H1 (cell line): ENCODE measurements around the gene PPP2R2D. TPM values are rescaled to one million over a fixed set of nuclear protein-coding genes. Genes with fewer than 3 reads are reported as not detected.

Experiments
- CTCF ChIA-PET: fragments of 300-600 bp; sonication (Branson Sonifier 250); formaldehyde crosslinking; loops from one replicate; lab custom pipeline; 2021; ENCODE audit not compliant: partially characterized antibody; lab: Charles Lee
- POLR2A ChIA-PET: fragments of 300-600 bp; sonication (Branson Sonifier 250); formaldehyde crosslinking; loops from one replicate; lab custom pipeline; 2021; ENCODE audit warnings: inconsistent platforms; ENCODE audit not compliant: partially characterized antibody; lab: Charles Lee
- DNase-seq, 2 experiments: peaks; one replicate each; pipeline versions ENCODE4 v3.0.0 to v3.0.0-alpha.2; 2010 to 2022; ENCODE audit warnings: low spot score in 2 of 2, low read depth in 1 of 2, mixed read lengths in 1 of 2
- FAIRE-seq: peaks from 2 replicates; lab custom pipeline; 2011; peaks lifted over from hg19 to GRCh38; lab: Jason Lieb, UNC
- H2AFZ ChIP-seq: 2 replicates; pipeline ENCODE4 v1.8.1; 2012; ENCODE audit warnings: low read length, inconsistent platforms
- H2AK5ac ChIP-seq: 2 replicates; pipeline ENCODE4 v1.6.1; 2013; ENCODE audit warnings: low read depth, low read length
- H2BK120ac ChIP-seq: replicated peaks from 2 replicates; pipeline ENCODE3; 2013; ENCODE audit warnings: low read depth, low read length, inconsistent platforms
- H2BK12ac ChIP-seq: 2 replicates; pipeline ENCODE4 v1.6.1; 2013; ENCODE audit warnings: low read depth, low read length
- H2BK15ac ChIP-seq: 2 replicates; pipeline ENCODE4 v1.6.1; 2013; ENCODE audit warnings: low read length
- H2BK20ac ChIP-seq: 2 replicates; pipeline ENCODE4 v1.6.1; 2013; ENCODE audit warnings: low read length
- H2BK5ac ChIP-seq: 2 replicates; pipeline ENCODE4 v1.6.1; 2013; ENCODE audit warnings: low read depth, low read length
- H3K14ac ChIP-seq: 2 replicates; pipeline ENCODE4 v1.6.1; 2013; ENCODE audit warnings: inconsistent platforms; ENCODE audit not compliant: insufficient read length
- H3K18ac ChIP-seq: 2 replicates; pipeline ENCODE4 v1.6.1; 2013; ENCODE audit warnings: low read length; ENCODE audit errors: extremely low read depth
- H3K23ac ChIP-seq: 2 replicates; pipeline ENCODE4 v1.6.1; 2013; ENCODE audit warnings: inconsistent platforms; ENCODE audit not compliant: insufficient read length
- H3K23me2 ChIP-seq: 2 replicates; pipeline ENCODE4 v1.6.1; 2013; ENCODE audit warnings: low read depth, low read length
- H3K27ac ChIP-seq: 2 replicates; pipeline ENCODE4 v1.6.1; 2011; ENCODE audit warnings: low read depth, low read length, inconsistent platforms
- H3K27me3 ChIP-seq, 4 experiments: replicated peaks in 1 of 4; 1 replicate in 1 of 4; 2 replicates in 3 of 4; pipeline versions ENCODE4 v1.6.1 to v1.8.1; 2011 to 2013; ENCODE audit warnings: low read length in 3 of 4, mild to moderate bottlenecking in 3 of 4, inconsistent platforms in 2 of 4, mixed read lengths in 2 of 4, moderate library complexity in 1 of 4; ENCODE audit not compliant: control insufficient read depth in 3 of 4, insufficient read depth in 3 of 4; ENCODE audit errors: extremely low read depth in 1 of 4
- H3K36me3 ChIP-seq, 4 experiments: 2 replicates each; pipeline versions ENCODE4 v1.6.1 to v1.8.1; 2011 to 2013; ENCODE audit warnings: mild to moderate bottlenecking in 4 of 4, low read length in 3 of 4, moderate library complexity in 2 of 4, control low read depth in 1 of 4, inconsistent platforms in 1 of 4; ENCODE audit not compliant: insufficient read depth in 4 of 4, control insufficient read depth in 2 of 4
- H3K4ac ChIP-seq: replicated peaks from 2 replicates; pipeline ENCODE3; 2013; ENCODE audit warnings: low read length, low read depth, mixed read lengths, inconsistent platforms; ENCODE audit not compliant: insufficient read length
- H3K4me1 ChIP-seq, 4 experiments: replicated peaks in 1 of 4; 1 replicate in 1 of 4; 2 replicates in 3 of 4; pipeline versions ENCODE4 v1.6.1 to v1.8.1; 2011 to 2013; ENCODE audit warnings: low read length in 3 of 4, inconsistent platforms in 2 of 4, mixed read lengths in 1 of 4; ENCODE audit not compliant: insufficient read depth in 4 of 4, control insufficient read depth in 3 of 4
- H3K4me2 ChIP-seq, 2 experiments: 2 replicates each; pipeline versions ENCODE4 v1.6.1 to v1.8.1; 2011 to 2013; ENCODE audit warnings: low read depth in 2 of 2, low read length in 2 of 2, control low read depth in 1 of 2, inconsistent platforms in 1 of 2, mild to moderate bottlenecking in 1 of 2; ENCODE audit not compliant: insufficient read depth in 1 of 2
- H3K4me3 ChIP-seq, 4 experiments: fragments of 200-600, 300-600 bp in 1 of 4; sonication (generic), shearing (Covaris generic), sonication (Bioruptor Twin) in 1 of 4; 2 replicates each; pipeline versions ENCODE4 v1.5.1 to v1.8.1; 2011 to 2016; ENCODE audit warnings: low read length in 4 of 4, low read depth in 3 of 4, control low read depth in 2 of 4, inconsistent platforms in 2 of 4, mild to moderate bottlenecking in 2 of 4, mixed read lengths in 1 of 4, moderate library complexity in 1 of 4; ENCODE audit not compliant: insufficient read depth in 2 of 4; ENCODE audit errors: extremely low read depth in 1 of 4
- H3K56ac ChIP-seq: replicated peaks from 2 replicates; pipeline ENCODE3; 2013; ENCODE audit warnings: low read depth, mild to moderate bottlenecking, mixed read lengths, low read length, inconsistent platforms; ENCODE audit not compliant: insufficient read length
- H3K79me1 ChIP-seq: 2 replicates; pipeline ENCODE4 v1.6.1; 2013; ENCODE audit warnings: low read depth, low read length, control low read depth
- H3K79me2 ChIP-seq, 2 experiments: 2 replicates each; pipeline versions ENCODE4 v1.6.1 to v1.8.1; 2012 to 2013; ENCODE audit warnings: low read length in 2 of 2, mild to moderate bottlenecking in 2 of 2, inconsistent platforms in 1 of 2; ENCODE audit not compliant: insufficient read depth in 2 of 2, control insufficient read depth in 1 of 2
- H3K9ac ChIP-seq, 4 experiments: replicated peaks in 1 of 4; 1 replicate in 1 of 4; 2 replicates in 3 of 4; pipeline versions ENCODE4 v1.6.1 to v1.8.1; 2011 to 2013; ENCODE audit warnings: low read depth in 3 of 4, low read length in 3 of 4, control low read depth in 2 of 4, mild to moderate bottlenecking in 2 of 4, moderate library complexity in 2 of 4, inconsistent platforms in 1 of 4; ENCODE audit errors: extremely low read depth in 1 of 4
- H3K9me3 ChIP-seq, 2 experiments: 2 replicates each; pipeline versions ENCODE4 v1.6.1 to v1.8.1; 2012 to 2013; ENCODE audit warnings: mild to moderate bottlenecking in 2 of 2, moderate library complexity in 2 of 2, control low read depth in 1 of 2, inconsistent platforms in 1 of 2, low read depth in 1 of 2, low read length in 1 of 2, mixed read lengths in 1 of 2; ENCODE audit not compliant: insufficient read depth in 2 of 2
- H4K20me1 ChIP-seq, 2 experiments: replicated peaks in 1 of 2; 2 replicates each; pipeline versions ENCODE3 to v1.8.1; 2011 to 2013; ENCODE audit warnings: inconsistent platforms in 2 of 2, low read length in 2 of 2, mild to moderate bottlenecking in 1 of 2; ENCODE audit not compliant: insufficient read depth in 2 of 2, control insufficient read depth in 1 of 2
- H4K5ac ChIP-seq: 2 replicates; pipeline ENCODE4 v1.6.1; 2013; ENCODE audit warnings: low read length, low read depth, mixed read lengths, inconsistent platforms; ENCODE audit not compliant: insufficient read length
- H4K8ac ChIP-seq: 2 replicates; pipeline ENCODE4 v1.8.0; 2013; ENCODE audit warnings: mild to moderate bottlenecking, moderate library complexity, low read length, inconsistent platforms; ENCODE audit not compliant: insufficient read depth; ENCODE audit errors: extremely low read depth
- H4K91ac ChIP-seq: replicated peaks from 2 replicates; pipeline ENCODE3; 2013; ENCODE audit warnings: low read length, mixed read lengths, inconsistent platforms; ENCODE audit not compliant: insufficient read length
- ATF3 ChIP-seq: IDR thresholded peaks from 2 replicates; pipeline ENCODE4 v1.6.1; 2011; ENCODE audit warnings: low read depth, mild to moderate bottlenecking, low read length; ENCODE audit not compliant: insufficient read depth
- BCL11A ChIP-seq, 2 experiments: IDR thresholded peaks; one replicate each; pipeline ENCODE4 v1.6.1; 2011; ENCODE audit warnings: low read depth in 2 of 2, low read length in 2 of 2, mild to moderate bottlenecking in 2 of 2
- CHD2 ChIP-seq: IDR thresholded peaks from 2 replicates; pipeline ENCODE4 v1.6.1; 2012; ENCODE audit warnings: low read length, improper control_type of control experiment
- CREB1 ChIP-seq: IDR thresholded peaks from 2 replicates; pipeline ENCODE4 v1.6.1; 2012; ENCODE audit warnings: inconsistent platforms
- HDAC6 ChIP-seq: IDR thresholded peaks from one replicate; pipeline ENCODE4 v1.7.1; 2012; ENCODE audit warnings: low read depth, mild to moderate bottlenecking, inconsistent platforms, low read length, moderate library complexity
- KDM5A ChIP-seq: fragments of 200-600 bp; IDR thresholded peaks from 2 replicates; pipeline ENCODE4 v1.7.1; 2012; ENCODE audit warnings: mild to moderate bottlenecking, low read length, inconsistent platforms, mixed read lengths
- POLR2A ChIP-seq, 2 experiments: IDR thresholded peaks; 1 replicate in 1 of 2; 2 replicates in 1 of 2; pipeline ENCODE4 v1.6.1; 2011; ENCODE audit warnings: low read depth in 2 of 2, low read length in 2 of 2, mild to moderate bottlenecking in 2 of 2; ENCODE audit errors: control extremely low read depth in 1 of 2
- POLR2AphosphoS5 ChIP-seq: IDR thresholded peaks from 2 replicates; pipeline ENCODE4 v1.6.1; 2011; ENCODE audit warnings: low read depth, low read length
- SIRT6 ChIP-seq: IDR thresholded peaks from one replicate; pipeline ENCODE4 v1.7.1; 2012; ENCODE audit warnings: low read length, inconsistent platforms
- TBP ChIP-seq: IDR thresholded peaks from 2 replicates; pipeline ENCODE4 v1.6.1; 2011; ENCODE audit warnings: low read depth, low read length, improper control_type of control experiment
- WGBS, 2 experiments: shearing (Covaris generic) in 1 of 2; methylation state at CpG; one replicate each; pipeline versions ENCODE4 v1.1.6 to v1.1.7; 2013 to 2015; ENCODE audit warnings: low lambda C conversion rate in 2 of 2, mixed read lengths in 2 of 2, inconsistent platforms in 1 of 2, low coverage in 1 of 2, missing lambda C conversion rate in 1 of 2; ENCODE audit not compliant: insufficient replicate concordance in 2 of 2, insufficient coverage in 1 of 2, insufficient read length in 1 of 2; ENCODE audit errors: extremely low coverage in 1 of 2, missing lambda C conversion rate in 1 of 2; 5-methylcytosine and 5-hydroxymethylcytosine counted together
- polyA plus RNA-seq, 7 experiments: library from polyadenylated mRNA; depleted of rRNA in 3 of 7; stranded (reverse) in 5 of 7; unstranded in 2 of 7; fragments of >200 nt in 5 of 7; fragments of 200-250 nt in 2 of 7; gene quantifications; 1 replicate in 5 of 7; 2 replicates in 1 of 7; 4 replicates in 1 of 7; pipeline versions ENCODE4 v1.2.1 to v1.2.3, GENCODE V29; 2011 to 2013; ENCODE audit warnings: missing spikeins in 2 of 7, mixed read lengths in 2 of 7
- total RNA-seq: library from RNA; stranded (reverse); fragmentation: NEBNext Ultra II Directional; extraction: Animal tissue kit (Norgen Biotek cat#: 25700); gene quantifications from 2 replicates; pipeline ENCODE4 v1.2.1, GENCODE V29; 2021

PPP2R2D gene
- total and polyA plus RNA-seq, 2 of the 8 experiments (the other 6 are each of a cell fraction or from before 2014, with no cell fraction given), result 25.4 to 32.8 TPM

GRCh38 chr10:131963811-131964210, 63.0 kb downstream of the PPP2R2D start:
- no peak overlapping the region for H2BK12ac ChIP-seq
- peaks cover 0 to 6% of the 10 kb centered on the region in 2 experiments for H4K20me1 ChIP-seq
- peaks cover 2 to 15% (median 3%) of the 10 kb centered on the region in 4 experiments; a peak in 5 of 8 replicates for H3K36me3 ChIP-seq
- no peak overlapping the region for H2BK15ac ChIP-seq
- POLR2A ChIA-PET, result interaction anchor here (1.8 kb wide), 1 partner anchor 12 kb away, joined by 5 read pairs; no protein-coding TSS in a partner anchor
- no peak overlapping the region for H3K4me3 ChIP-seq
- H3K23me2 ChIP-seq, result no peaks in the 10 kb centered on the region
- H3K27me3 ChIP-seq, result no peaks in the 10 kb centered on the region
- CTCF ChIA-PET, result interaction anchor here (0.5 to 2.3 kb wide), 2 partner anchors 59 to 71 kb away, joined by 3 to 7 read pairs; no protein-coding TSS in a partner anchor
- no peak overlapping the region for H3K56ac ChIP-seq
- no peak overlapping the region for H2AK5ac ChIP-seq
- no peak overlapping the region for H3K23ac ChIP-seq
- H2AFZ ChIP-seq, result no peak overlapping the region
- H3K9me3 ChIP-seq, result no peaks in the 10 kb centered on the region
- no peak overlapping the region for H4K91ac ChIP-seq
- no peak overlapping the region for H2BK20ac ChIP-seq
- no peak overlapping the region for H2BK120ac ChIP-seq
- no peak overlapping the region for H3K9ac ChIP-seq
- no peak overlapping the region for H3K4me2 ChIP-seq
- WGBS, 2 experiments, result 89% methylated on average over 9 of the region's 9 CpGs; no CpG with 5 or more reads in 1 of the 2 experiments
- peaks cover 3% of the 10 kb centered on the region for H3K79me1 ChIP-seq
- no peaks in the 10 kb centered on the region for H3K79me2 ChIP-seq
- DNase-seq (no peak), FAIRE-seq (no peak)
- no peak overlapping the region for H3K27ac ChIP-seq
- no peak overlapping the region for H3K14ac ChIP-seq
- no peaks in the 10 kb centered on the region; a peak in 1 of 7 replicates for H3K4me1 ChIP-seq
- no peak overlapping the region for H4K8ac ChIP-seq
- no peak overlapping the region for H3K4ac ChIP-seq
- H3K18ac ChIP-seq, result no peak overlapping the region
- H4K5ac ChIP-seq, result no peak overlapping the region
- no peak overlapping the region for H2BK5ac ChIP-seq
- TF ChIP-seq TBP (no peak), SIRT6 (no peak), POLR2A (IDR thresholded peaks at IDR 0.05; ENCODE audit: control extremely low read depth in 1 of 2, low read depth in 2 of 2, low read length in 2 of 2) (no peak), KDM5A (no peak), CREB1 (no peak), ATF3 (no peak), CHD2 (no peak), HDAC6 (no peak), BCL11A (IDR thresholded peaks at IDR 0.05; ENCODE audit: low read depth in 2 of 2, low read length in 2 of 2) (no peak), POLR2AphosphoS5 (no peak)
